HCT116 (cell line): ENCODE results near the gene PRSS2.

ENCODE experiments used
- EGR1 ChIP-seq: IDR thresholded peaks from 2 replicates; pipeline ENCODE4 v1.6.1; 2012; ENCODE audit warnings: low read depth
- EZH2 ChIP-seq: fragments of 200-600 bp; sonication (generic); IDR thresholded peaks from 2 replicates; pipeline ENCODE4 v1.6.1; 2017; ENCODE audit warnings: antibody characterized with exemption, mixed run types
- EZH2phosphoT487 ChIP-seq: fragments of 200-600 bp; IDR thresholded peaks from 2 replicates; pipeline ENCODE4 v1.6.1; 2018; ENCODE audit warnings: antibody characterized with exemption, borderline replicate concordance
- POLR2A ChIP-seq: IDR thresholded peaks from 2 replicates; pipeline ENCODE4 v1.7.0; 2011; ENCODE audit warnings: borderline replicate concordance; ENCODE audit not compliant: insufficient read depth, insufficient read length; ENCODE audit errors: extremely low read depth
- POLR2AphosphoS5 ChIP-seq: IDR thresholded peaks from 2 replicates; pipeline ENCODE4 v1.6.1; 2011; ENCODE audit warnings: mild to moderate bottlenecking, low read depth, low read length, moderate library complexity
- RAD21 ChIP-seq: IDR thresholded peaks from 2 replicates; pipeline ENCODE4 v1.6.1; 2012; ENCODE audit warnings: low read depth, mild to moderate bottlenecking
- ZNF274 ChIP-seq: fragments of 200-500 bp; sonication (Bioruptor generic); IDR thresholded peaks from 2 replicates; pipeline ENCODE4 v1.6.1; 2014; ENCODE audit warnings: mild to moderate bottlenecking, low read depth, low read length, inconsistent platforms
- TF ChIP-seq, protein P1 (sequence below): IDR thresholded peaks from 2 replicates; pipeline ENCODE4 v1.6.1; 2012; ENCODE audit warnings: low read depth
- TF ChIP-seq, protein P2 (sequence below), 3 experiments: fragments of 200-600 bp in 1 of 3; sonication (generic) in 1 of 3; IDR thresholded peaks in 2 of 3; conservative IDR thresholded peaks in 1 of 3; 2 replicates each; pipeline ENCODE4 v1.5.1; 2012 to 2017; ENCODE audit warnings: low read depth in 2 of 3, low read length in 2 of 3, antibody characterized with exemption in 1 of 3, borderline replicate concordance in 1 of 3, control low read depth in 1 of 3, mild to moderate bottlenecking in 1 of 3, mixed read lengths in 1 of 3, mixed run types in 1 of 3, moderate library complexity in 1 of 3; ENCODE audit not compliant: insufficient read depth in 1 of 3

DNA sequence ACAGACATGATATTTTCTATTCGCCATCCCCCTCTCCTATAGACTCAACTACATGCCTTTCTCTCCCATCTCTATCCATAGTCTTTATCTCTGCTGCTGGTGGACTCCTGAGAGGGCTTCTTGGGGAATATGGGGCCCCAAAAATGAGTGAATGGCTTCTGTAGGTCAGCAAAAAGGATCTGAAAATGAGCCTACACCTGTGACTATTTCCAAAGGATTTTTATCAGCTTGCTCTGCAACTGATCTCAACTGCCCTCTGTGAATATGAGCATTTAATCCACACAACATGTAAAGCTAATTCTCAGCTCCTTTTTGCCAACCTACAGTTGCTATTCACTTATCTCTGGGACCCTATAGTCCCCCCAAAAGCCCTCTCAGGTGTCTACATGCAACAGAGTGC lies 36.2 kb downstream of the PRSS2 start:
- TF ChIP-seq, protein P1, sequence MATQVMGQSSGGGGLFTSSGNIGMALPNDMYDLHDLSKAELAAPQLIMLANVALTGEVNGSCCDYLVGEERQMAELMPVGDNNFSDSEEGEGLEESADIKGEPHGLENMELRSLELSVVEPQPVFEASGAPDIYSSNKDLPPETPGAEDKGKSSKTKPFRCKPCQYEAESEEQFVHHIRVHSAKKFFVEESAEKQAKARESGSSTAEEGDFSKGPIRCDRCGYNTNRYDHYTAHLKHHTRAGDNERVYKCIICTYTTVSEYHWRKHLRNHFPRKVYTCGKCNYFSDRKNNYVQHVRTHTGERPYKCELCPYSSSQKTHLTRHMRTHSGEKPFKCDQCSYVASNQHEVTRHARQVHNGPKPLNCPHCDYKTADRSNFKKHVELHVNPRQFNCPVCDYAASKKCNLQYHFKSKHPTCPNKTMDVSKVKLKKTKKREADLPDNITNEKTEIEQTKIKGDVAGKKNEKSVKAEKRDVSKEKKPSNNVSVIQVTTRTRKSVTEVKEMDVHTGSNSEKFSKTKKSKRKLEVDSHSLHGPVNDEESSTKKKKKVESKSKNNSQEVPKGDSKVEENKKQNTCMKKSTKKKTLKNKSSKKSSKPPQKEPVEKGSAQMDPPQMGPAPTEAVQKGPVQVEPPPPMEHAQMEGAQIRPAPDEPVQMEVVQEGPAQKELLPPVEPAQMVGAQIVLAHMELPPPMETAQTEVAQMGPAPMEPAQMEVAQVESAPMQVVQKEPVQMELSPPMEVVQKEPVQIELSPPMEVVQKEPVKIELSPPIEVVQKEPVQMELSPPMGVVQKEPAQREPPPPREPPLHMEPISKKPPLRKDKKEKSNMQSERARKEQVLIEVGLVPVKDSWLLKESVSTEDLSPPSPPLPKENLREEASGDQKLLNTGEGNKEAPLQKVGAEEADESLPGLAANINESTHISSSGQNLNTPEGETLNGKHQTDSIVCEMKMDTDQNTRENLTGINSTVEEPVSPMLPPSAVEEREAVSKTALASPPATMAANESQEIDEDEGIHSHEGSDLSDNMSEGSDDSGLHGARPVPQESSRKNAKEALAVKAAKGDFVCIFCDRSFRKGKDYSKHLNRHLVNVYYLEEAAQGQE, result no peak
- TF ChIP-seq RAD21 (no peak), EZH2phosphoT487 (no peak), EZH2 (no peak), POLR2A (no peak), POLR2AphosphoS5 (no peak), ZNF274 (no peak), EGR1 (no peak)
- TF ChIP-seq, protein P2, sequence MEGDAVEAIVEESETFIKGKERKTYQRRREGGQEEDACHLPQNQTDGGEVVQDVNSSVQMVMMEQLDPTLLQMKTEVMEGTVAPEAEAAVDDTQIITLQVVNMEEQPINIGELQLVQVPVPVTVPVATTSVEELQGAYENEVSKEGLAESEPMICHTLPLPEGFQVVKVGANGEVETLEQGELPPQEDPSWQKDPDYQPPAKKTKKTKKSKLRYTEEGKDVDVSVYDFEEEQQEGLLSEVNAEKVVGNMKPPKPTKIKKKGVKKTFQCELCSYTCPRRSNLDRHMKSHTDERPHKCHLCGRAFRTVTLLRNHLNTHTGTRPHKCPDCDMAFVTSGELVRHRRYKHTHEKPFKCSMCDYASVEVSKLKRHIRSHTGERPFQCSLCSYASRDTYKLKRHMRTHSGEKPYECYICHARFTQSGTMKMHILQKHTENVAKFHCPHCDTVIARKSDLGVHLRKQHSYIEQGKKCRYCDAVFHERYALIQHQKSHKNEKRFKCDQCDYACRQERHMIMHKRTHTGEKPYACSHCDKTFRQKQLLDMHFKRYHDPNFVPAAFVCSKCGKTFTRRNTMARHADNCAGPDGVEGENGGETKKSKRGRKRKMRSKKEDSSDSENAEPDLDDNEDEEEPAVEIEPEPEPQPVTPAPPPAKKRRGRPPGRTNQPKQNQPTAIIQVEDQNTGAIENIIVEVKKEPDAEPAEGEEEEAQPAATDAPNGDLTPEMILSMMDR (IDR thresholded peaks at IDR 0.05 in 2 of 3, conservative IDR thresholded peaks at IDR 0.05 in 1 of 3; ENCODE audit: borderline replicate concordance in 1 of 3, insufficient read depth in 1 of 3, low read depth in 2 of 3, low read length in 2 of 3), result no peak
